Breast epithelium (tissue), 4 donors: ENCODE measurements around the gene CCDC92. TPM values are rescaled to one million over a fixed set of nuclear protein-coding genes. Genes with fewer than 3 reads are reported as not detected.

Experiments used
- DNase-seq, 2 donors: peaks; one replicate each; pipeline ENCODE4 v3.0.0-alpha.2; 2019; ENCODE audit warnings: low spot score in 2 of 2
- H3K27ac ChIP-seq, 2 donors: fragments of 200-600 bp; sonication (generic) in 1 of 2; one replicate each; pipeline ENCODE4 v1.5.1; 2016 to 2019; ENCODE audit warnings: mild to moderate bottlenecking in 1 of 2
- H3K27me3 ChIP-seq, 2 donors: fragments of 200-600 bp; sonication (generic) in 1 of 2; one replicate each; pipeline versions ENCODE4 v1.5.1 to v1.6.0; 2017 to 2019; ENCODE audit warnings: control low read depth in 1 of 2, mild to moderate bottlenecking in 1 of 2
- H3K36me3 ChIP-seq: fragments of 200-600 bp; one replicate; pipeline ENCODE4 v1.5.1; 2019
- H3K4me1 ChIP-seq, 2 donors: fragments of 200-600 bp; sonication (generic); one replicate each; pipeline ENCODE4 v1.5.1; 2016 to 2019; ENCODE audit warnings: control low read depth in 1 of 2
- H3K4me3 ChIP-seq, 3 donors: fragments of 200-600 bp; sonication (generic); 1 replicate in 2 of 3; 2 replicates in 1 of 3; pipeline ENCODE4 v1.5.1; 2016 to 2019; ENCODE audit warnings: mild to moderate bottlenecking in 3 of 3, moderate library complexity in 2 of 3
- H3K9me3 ChIP-seq, 2 donors: fragments of 200-600 bp; sonication (generic) in 1 of 2; one replicate each; pipeline ENCODE4 v1.5.1; 2016 to 2019; ENCODE audit warnings: control low read depth in 1 of 2
- CTCF ChIP-seq, 3 donors: fragments of 450-650 bp; IDR thresholded peaks; one replicate each; pipeline ENCODE4 v1.5.1; 2016 to 2017; ENCODE audit warnings: antibody characterized with exemption in 3 of 3, mild to moderate bottlenecking in 3 of 3, moderate library complexity in 3 of 3
- POLR2A ChIP-seq: fragments of 450-650 bp; IDR thresholded peaks from one replicate; pipeline ENCODE4 v1.6.1; 2016; ENCODE audit warnings: antibody characterized with exemption, mild to moderate bottlenecking, moderate library complexity
- POLR2AphosphoS5 ChIP-seq, 3 donors: sonication (generic); formaldehyde crosslinking; IDR thresholded peaks; one replicate each; pipeline ENCODE4 v1.6.1; 2017; ENCODE audit warnings: antibody characterized with exemption in 3 of 3
- intact Hi-C: fragments of 100-400 bp; cut with DNase I; formaldehyde crosslinking; loops from one replicate; pipeline ENCODE4 v1.15.1; 2023; ENCODE audit warnings: low total_unique reads
- total RNA-seq, 3 donors: library from RNA; depleted of rRNA; stranded (reverse); fragments of >200 nt; gene quantifications; one replicate each; pipeline ENCODE4 v1.1.0, GENCODE V29; 2016

The CCDC92 gene
- total RNA-seq, 3 donors from 2014 or later = 17.4 to 40.0 (median 24.6) TPM

- no peaks in the 10 kb centered on the region for H3K4me1 ChIP-seq
- no peak for DNase-seq
These were observed 27.1 kb downstream of the CCDC92 start for GRCh38 chr12:123945287-123946151.

GRCh38 chr12:123944696-123945095 lies 27.9 kb downstream of the CCDC92 start:
- intact Hi-C loops = no loop called here
- TF ChIP-seq CTCF (IDR thresholded peaks at IDR 0.05) = no peak
- no peak for TF ChIP-seq POLR2A
- no peak for TF ChIP-seq POLR2AphosphoS5 (IDR thresholded peaks at IDR 0.05)

More at GRCh38 chr12:123945287-123946151, 27.1 kb downstream of the CCDC92 start:
- Histone ChIP-seq H3K27ac (no peak overlapping the region), H3K27me3 (no peaks in the 10 kb centered on the region), H3K9me3 (no peaks in the 10 kb centered on the region), H3K36me3 (no peaks in the 10 kb centered on the region), H3K4me3 (no peak overlapping the region)
- intact Hi-C loops = no loop called here
- TF ChIP-seq POLR2A (no peak), POLR2AphosphoS5 (IDR thresholded peaks at IDR 0.05) (no peak), CTCF (IDR thresholded peaks at IDR 0.05) (no peak)

GRCh38 chr12:123943816-123944215 lies 28.8 kb downstream of the CCDC92 start:
- no peaks in the 10 kb centered on the region for H3K27me3 ChIP-seq
- intact Hi-C loops = no loop called here
- no peak for DNase-seq
- no peaks in the 10 kb centered on the region for H3K4me1 ChIP-seq
- H3K4me3 ChIP-seq = no peak overlapping the region
- H3K9me3 ChIP-seq = no peaks in the 10 kb centered on the region
- TF ChIP-seq POLR2AphosphoS5 (IDR thresholded peaks at IDR 0.05) = no peak
- H3K27ac ChIP-seq = no peak overlapping the region
- H3K36me3 ChIP-seq = no peaks in the 10 kb centered on the region

More at GRCh38 chr12:123944696-123945095, 27.9 kb downstream of the CCDC92 start:
- Histone ChIP-seq H3K27ac (no peak overlapping the region), H3K9me3 (no peaks in the 10 kb centered on the region), H3K4me3 (no peak overlapping the region), H3K4me1 (no peaks in the 10 kb centered on the region), H3K27me3 (no peaks in the 10 kb centered on the region), H3K36me3 (no peaks in the 10 kb centered on the region)
- no peak for DNase-seq

GRCh38 chr12:123942911-123943648 lies 29.6 kb downstream of the CCDC92 start:
- intact Hi-C loops = no loop called here
- Histone ChIP-seq H3K9me3 (no peaks in the 10 kb centered on the region), H3K27ac (no peak overlapping the region), H3K36me3 (no peaks in the 10 kb centered on the region), H3K27me3 (no peaks in the 10 kb centered on the region), H3K4me3 (no peak overlapping the region), H3K4me1 (no peaks in the 10 kb centered on the region)
- TF ChIP-seq CTCF (IDR thresholded peaks at IDR 0.05) (no peak), POLR2AphosphoS5 (IDR thresholded peaks at IDR 0.05) (no peak), POLR2A (no peak)
- DNase-seq = no peak

- H3K27ac ChIP-seq = no peak overlapping the region
- intact Hi-C loops = no loop called here
- H3K36me3 ChIP-seq = no peaks in the 10 kb centered on the region
- no peaks in the 10 kb centered on the region for H3K9me3 ChIP-seq
- no peaks in the 10 kb centered on the region for H3K4me1 ChIP-seq
- no peaks in the 10 kb centered on the region for H3K27me3 ChIP-seq
- H3K4me3 ChIP-seq = no peak overlapping the region
- no peak for DNase-seq
- TF ChIP-seq POLR2AphosphoS5 (IDR thresholded peaks at IDR 0.05) (no peak), POLR2A (no peak), CTCF (IDR thresholded peaks at IDR 0.05) (no peak)
These were observed 30.4 kb downstream of the CCDC92 start for GRCh38 chr12:123942238-123942653.
